Globus pallidus (tissue), 1 donor: ENCODE measurements around the gene COMMD3.

Source experiments
- DNase-seq: peaks from one replicate; pipeline ENCODE4 v3.0.0-alpha.2; 2015; ENCODE audit warnings: low spot score

COMMD3 gene

DNA sequence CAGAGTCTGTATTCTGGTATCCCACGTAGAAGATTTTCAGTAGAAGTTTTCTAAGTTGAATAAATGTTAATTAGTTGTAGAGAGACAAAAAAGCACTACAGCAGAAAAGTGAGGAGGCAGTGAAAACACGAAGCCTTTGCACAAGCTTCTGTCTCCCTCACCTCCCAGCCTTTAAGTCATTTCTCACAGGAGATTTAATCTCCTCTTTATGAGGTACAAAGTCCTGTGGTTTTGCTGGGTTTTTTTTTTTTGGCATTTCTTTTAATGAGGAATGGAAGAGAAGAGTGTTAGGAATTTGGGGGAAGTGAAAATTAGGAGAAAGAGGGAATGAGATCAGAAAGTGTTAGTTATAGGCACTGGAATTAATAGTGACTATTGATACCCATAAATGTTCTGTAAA, 50.6 kb downstream of the COMMD3 start:
- DNase-seq: no peak

DNA sequence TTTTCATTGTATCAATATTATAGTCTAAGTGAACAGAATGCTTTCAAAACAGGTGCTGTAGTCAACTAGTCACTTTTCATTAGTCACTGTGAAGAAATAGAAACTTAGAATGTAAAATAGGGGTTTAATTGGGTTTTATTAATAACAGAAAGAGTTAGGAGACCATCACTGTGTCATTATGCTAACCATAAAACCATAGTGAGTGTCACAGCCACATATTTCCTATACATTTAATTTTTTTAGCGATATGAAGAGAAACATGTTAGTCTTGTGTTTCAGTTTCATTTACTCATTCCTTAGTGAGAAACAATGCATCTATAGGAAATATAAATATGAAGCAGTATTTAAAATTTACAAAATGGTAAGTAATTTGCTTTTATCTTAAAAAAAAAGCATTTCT, 51.3 kb downstream of the COMMD3 start:
- no peak for DNase-seq

DNA sequence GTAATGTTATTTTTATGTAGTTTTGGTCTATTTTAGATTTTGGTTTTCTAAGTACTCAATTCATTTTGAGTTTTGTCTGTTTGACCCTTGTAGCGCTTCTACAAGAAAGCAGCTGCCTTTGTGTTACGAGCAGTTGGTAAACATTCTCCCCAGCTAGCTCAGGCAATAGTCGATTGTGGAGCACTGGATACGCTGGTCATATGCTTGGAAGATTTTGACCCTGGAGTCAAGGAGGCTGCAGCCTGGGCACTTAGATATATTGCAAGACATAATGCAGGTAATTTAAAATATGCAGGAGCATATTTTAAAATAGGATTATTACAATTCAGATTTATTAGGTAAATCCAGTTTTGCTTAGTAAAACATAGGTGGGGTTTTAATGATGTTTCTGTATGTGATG, 52.2 kb downstream of the COMMD3 start:
- no peak for DNase-seq

GRCh38 chr10:22368981-22369380, 52.8 kb downstream of the COMMD3 start:
- DNase-seq: no peak

DNA sequence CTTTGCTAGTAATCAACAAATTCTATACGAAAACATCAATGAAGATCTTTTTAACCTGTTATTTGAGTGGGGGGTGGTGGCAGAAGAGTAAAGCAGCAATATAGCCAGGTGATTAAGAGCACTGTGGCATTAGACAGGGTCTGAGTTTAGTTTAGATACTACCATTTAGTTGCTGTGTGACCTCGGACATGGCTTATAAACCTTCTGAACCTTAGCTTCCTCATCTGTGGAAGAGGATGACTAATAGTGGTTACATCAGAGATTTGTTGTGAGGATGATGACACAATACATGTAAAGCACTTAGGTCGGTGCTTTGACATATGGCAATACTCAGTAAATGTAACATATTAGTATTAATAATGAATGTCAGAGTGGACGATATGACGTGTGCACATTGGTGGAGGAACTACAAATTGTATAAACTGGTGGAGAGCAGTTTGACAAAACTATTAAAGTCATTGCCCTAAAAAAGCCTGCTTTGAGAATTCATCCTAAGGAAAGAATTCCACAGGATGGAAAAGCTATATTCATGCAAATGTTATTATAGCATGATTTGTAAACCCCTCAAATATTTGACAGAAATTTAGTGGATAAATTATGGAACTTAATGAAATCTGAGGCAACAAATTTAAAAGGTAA, 53.4 kb downstream of the COMMD3 start:
- DNase-seq: no peak
